GM21515 (cell line): ENCODE data around the gene NEU1.
"Not testable (repeated sequence)": the region's sequence is repeated elsewhere in the genome, so short reads cannot be mapped to it uniquely, and the experiment has no call there.

ENCODE experiments used
- ATAC-seq: cut with Tn5 transposase; IDR thresholded peaks from one replicate; pipeline ENCODE4 v1.9.1; 2021; ENCODE audit not compliant: unreplicated experiment

The NEU1 gene

GRCh38 chr6:31862344-31863235 lies at the start of gene NEU1:
NEU1 (minus strand) TSS chr6:31862821; CDS start chr6:31862776, 45 bp downstream.
- peak; percentile 88 for ATAC-seq

- no peak for ATAC-seq
Measured at GRCh38 chr6:31911826-31912585, 49.4 kb upstream of the NEU1 start.

DNA sequence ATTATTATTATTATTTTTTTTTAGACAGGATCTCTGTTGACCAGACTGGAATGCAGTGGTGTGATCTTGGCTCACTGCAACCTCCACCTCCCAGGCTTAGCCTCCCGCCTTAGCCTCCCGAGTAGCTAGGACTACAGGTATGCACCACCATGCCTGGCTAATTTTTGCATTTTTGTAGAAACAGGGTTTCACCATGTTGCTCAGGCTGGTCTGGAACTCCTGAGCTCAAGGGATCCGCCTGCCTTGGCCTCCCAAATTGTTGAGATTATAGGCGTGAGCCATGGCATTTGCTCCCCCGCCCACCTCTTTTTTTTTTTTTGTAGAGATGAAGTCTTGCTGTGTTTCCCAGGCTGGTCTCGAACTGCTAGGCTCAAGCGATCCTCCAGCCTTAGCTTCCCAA lies 46.7 kb upstream of the NEU1 start:
- not testable (repeated sequence) for ATAC-seq

DNA sequence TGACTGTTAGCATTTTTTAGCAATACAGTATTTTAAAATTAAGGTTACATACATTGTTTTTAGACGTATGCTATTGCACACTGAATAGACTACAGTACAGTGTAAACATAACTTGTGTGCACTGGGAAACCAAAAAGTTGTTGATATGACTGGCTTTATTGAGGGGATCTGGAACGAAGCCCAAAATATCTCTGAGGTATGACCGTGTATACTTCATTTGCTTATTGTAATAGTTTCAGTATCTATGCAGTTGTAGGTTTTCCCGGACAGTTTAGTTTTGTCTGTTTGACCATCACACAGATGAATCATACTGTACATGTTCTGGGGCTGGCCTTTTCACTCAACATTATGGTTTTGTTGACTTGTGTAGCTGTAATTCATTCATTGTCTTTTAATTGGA lies 46.2 kb upstream of the NEU1 start:
- ATAC-seq: peak; percentile 81

DNA sequence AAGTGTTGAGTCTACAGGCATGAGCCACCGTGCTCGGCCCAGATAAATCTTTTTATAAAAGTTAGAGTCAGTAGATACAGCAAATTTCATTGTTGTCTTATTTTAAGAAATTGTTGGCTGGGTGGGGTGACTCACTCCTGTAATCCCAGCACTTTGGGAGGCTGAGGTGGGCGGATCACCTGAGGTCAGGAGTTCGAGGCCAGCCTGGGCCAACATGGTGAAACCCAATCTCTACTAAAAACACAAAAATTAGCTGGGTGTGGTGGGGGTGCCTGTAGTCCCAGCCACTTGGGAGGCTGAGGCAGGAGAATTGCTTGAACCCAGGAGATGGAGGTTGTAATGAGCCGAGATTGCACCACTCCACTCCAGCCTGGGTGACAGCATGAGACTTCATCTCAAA lies 45.6 kb upstream of the NEU1 start:
- ATAC-seq: not testable (repeated sequence)

- ATAC-seq: no peak
Measured at GRCh38 chr6:31907158-31907813, 44.7 kb upstream of the NEU1 start.

DNA sequence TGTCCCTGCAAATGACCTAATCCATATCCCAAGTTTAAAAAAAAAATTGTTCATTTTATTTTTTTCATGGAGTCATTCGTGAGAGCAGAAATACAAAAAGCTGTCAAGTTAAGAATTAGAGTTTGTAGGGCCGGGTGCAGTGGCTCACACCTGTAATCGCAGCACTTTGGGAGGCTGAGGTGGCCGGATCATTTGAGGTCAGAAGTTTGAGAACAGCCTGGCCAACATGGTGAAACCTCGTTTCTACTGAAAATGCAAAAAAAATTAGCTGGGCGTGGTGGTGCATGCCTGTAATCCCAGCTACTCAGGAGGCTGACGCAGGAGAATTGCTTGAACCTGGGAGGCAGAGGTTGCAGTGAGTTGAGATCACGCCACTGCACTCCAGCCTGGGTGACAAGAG lies 44.1 kb upstream of the NEU1 start:
- not testable (repeated sequence) for ATAC-seq

DNA sequence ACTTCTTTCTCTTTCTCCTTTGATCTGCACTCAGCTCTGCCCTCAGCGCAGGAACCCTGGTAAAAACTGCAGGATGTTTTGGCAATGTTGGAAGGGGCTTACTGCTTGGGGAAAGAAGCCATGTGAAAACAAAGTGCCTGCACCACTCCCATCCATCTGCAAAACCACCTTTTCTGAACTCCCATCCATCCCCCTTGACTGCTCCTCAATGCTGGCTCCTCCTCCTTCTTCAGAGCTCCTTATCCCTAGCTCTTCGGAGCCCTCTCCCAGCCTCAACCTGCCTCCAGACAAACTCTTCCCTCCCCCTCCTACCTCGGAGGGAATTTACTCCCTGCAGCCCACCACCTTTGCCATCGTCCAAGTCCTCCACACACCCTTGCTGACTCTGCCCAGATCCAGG lies 43.5 kb upstream of the NEU1 start:
- no peak for ATAC-seq

DNA sequence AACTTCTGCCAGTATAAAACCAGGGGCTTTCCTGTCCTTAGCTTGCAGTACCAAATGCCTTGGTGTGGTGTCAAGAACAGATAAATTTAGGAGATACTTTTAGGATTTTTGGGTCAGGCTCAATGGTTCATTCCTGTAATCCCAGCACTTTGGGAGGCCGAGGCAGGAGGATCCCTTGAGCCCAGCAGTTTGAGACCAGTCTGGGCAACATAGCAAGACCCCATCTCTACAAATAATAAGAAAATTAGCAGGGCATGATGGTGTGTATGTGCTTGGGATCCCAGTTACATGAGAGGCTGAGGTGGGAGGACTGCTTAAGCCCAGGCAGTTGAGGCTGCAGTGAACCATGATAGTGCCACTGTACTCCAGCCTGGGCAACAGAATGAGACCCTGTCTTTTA lies 42.4 kb upstream of the NEU1 start:
- no peak for ATAC-seq

GRCh38 chr6:31903957-31904356 lies 41.3 kb upstream of the NEU1 start:
- no peak for ATAC-seq

- no peak for ATAC-seq
Measured at GRCh38 chr6:31901953-31902643, 39.5 kb upstream of the NEU1 start, which contains the start of gene ZBTB12. ZBTB12 (minus strand) TSS chr6:31902086; CDS start chr6:31901305, 781 bp downstream.

DNA sequence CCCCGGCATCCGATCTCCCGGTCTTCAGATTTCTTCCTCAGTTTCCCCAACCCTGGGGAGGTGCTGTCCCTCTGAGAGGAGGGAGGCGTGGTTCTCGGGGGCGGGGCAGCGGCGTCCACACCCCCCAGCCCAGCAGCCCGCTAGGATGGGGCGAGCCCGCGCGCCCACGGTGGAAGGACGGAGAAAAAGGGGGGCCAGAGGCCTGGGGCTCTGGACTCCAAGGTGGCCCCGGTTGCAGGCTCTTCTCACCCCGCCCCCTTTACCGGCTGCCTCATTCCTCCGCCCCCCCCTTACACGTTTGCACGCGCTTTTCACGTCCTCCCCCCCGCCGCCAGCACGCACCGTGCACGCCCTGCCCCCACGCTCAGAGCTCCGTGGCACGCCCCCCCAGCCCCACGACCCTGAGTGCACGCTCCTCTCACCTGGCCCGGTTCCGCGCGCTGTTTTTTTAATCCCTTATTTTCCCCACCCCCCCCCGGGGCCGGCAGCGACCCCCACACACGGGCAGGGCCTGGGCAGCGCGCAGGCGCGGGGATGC lies 38.9 kb upstream of the NEU1 start:
- no peak for ATAC-seq

- no peak for ATAC-seq
Measured at GRCh38 chr6:31900917-31901414, 38.3 kb upstream of the NEU1 start.

DNA sequence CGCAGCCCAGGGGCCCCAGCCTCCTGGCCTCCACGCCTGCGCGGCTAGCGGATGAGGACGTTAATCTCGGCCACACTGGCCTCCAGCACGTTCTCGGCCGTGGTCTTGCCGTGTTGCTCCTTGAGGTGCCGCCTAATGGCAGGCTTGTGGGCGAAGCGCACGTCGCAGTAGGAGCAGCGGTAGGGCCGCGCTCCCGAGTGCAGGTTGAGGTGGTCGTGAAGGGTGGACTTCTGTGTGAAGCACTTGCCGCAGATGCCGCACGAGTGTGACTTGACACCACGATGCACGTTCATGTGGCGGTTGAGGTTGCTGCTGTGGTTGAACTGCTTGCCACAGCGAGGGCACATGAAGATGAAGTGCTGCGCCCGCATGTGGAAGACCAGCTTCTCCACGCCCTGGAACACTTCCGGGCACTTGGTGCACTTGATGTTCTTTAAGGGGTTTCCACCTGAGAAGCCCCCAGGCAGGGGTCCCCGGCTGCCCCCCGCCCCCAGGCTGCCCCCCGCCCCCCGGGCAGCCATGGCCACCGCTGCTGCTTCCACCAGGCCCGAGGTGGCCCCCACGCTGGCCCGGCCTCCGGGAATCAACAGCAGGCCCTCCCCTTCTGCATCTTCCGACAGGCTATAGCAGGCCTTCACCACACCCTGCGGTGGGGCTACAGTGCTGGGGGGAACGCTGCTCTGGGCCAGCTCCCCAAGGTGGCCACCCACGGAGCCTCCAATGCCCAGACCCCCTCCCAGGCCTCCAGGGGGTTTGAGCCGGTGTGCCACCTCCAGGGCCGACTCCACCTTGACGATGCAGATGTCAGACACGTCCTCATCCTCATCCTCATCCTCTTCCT lies 37.5 kb upstream of the NEU1 start:
- no peak for ATAC-seq

DNA sequence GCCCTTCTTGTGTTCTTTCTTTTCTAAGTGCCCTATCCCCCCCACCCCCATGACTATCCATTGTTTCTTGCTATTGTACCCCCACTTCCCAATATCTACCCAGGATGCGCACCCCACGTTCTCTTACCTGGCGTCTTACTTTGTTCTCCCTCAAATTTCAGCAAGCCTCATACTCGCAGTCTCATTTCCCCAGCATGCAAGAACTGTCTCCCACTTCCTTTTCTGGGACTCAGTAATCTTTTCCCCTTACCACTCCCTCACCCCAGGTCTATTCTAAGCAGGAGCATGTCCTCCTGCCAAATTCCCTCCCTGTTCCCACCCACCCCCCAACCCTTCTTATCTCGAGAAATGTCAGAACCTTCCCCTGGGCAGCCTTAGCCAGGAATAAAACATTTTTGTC lies 36.6 kb upstream of the NEU1 start:
- ATAC-seq: no peak

- ATAC-seq: no peak
Measured at GRCh38 chr6:31898383-31899011, 35.9 kb upstream of the NEU1 start.

DNA sequence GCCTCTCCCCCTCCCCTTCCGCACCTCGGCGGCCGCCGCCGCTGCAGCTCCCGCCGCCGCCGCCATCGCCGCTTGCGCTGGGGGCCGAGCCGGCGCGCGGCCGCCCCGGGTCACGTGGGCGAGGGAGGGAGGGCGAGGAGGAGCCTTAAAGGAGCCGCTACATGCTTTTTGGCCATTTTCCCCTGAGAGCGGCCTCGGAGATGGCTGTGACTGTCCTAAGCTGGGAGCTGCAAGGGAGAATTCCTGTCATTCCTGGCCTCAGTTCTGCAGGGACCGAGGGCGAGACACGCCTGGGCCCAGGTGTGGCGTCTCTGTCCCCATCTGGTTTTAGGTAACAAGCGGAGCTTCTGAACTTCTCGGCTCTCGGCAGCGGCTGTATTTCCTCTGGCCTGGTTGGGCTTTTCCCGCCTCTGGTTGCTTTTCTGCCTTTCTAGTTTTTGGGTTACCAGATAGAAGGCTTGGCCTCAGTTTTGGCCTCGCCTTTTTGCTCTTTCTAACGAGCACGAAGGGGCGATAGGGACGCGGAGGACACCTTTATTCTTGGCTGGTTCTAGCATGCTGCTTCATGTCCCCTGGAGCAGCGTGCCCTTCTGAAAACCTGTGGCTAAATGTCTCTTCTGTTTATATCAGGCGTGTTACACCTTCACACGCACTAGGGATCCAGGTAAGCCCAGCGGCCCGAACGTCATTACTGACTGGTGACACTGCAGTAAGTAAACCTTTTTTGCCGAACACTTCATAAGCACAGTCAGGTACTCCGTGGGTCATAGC lies 35.2 kb upstream of the NEU1 start, which contains the start of gene EHMT2:
Gene EHMT2, minus strand, starts transcription at position 87 of the 771 bp plus-strand sequence. Its CDS starts 21 bp downstream, at position 66.
- peak; percentile 47 for ATAC-seq
